Neural progenitor cell (in vitro differentiated cells): ENCODE measurements around the gene CD248. TPM values are rescaled to one million over a fixed set of nuclear protein-coding genes. Genes with fewer than 3 reads are reported as not detected.

Experiments
- DNase-seq: peaks from one replicate; pipeline ENCODE4 v3.0.0-alpha.2; 2016; ENCODE audit warnings: low spot score
- H2AFZ ChIP-seq: fragments of 200-600 bp; sonication (generic); replicated peaks from 2 replicates; pipeline ENCODE4 v1.6.1; 2016; ENCODE audit warnings: antibody characterized with exemption
- H3F3A ChIP-seq: fragments of 200-600 bp; sonication (generic); 2 replicates; pipeline ENCODE4 v1.6.1; 2016; ENCODE audit warnings: antibody characterized with exemption, low read depth
- H3K27ac ChIP-seq: fragments of 200-600 bp; sonication (generic); 2 replicates; pipeline ENCODE4 v1.5.1; 2016; ENCODE audit warnings: mild to moderate bottlenecking
- H3K27me3 ChIP-seq: fragments of 200-600 bp; sonication (generic); 2 replicates; pipeline ENCODE4 v1.6.1; 2016; ENCODE audit warnings: mild to moderate bottlenecking, moderate library complexity
- H3K36me3 ChIP-seq: fragments of 200-600 bp; sonication (generic); 2 replicates; pipeline ENCODE4 v1.5.1; 2016
- H3K4me1 ChIP-seq: fragments of 200-600 bp; sonication (generic); 2 replicates; pipeline ENCODE4 v1.6.1; 2016; ENCODE audit warnings: mixed run types
- H3K4me2 ChIP-seq: fragments of 200-600 bp; sonication (generic); 2 replicates; pipeline ENCODE4 v1.6.1; 2016
- H3K4me3 ChIP-seq: fragments of 200-600 bp; sonication (generic); 2 replicates; pipeline ENCODE4 v1.5.1; 2016
- H3K79me2 ChIP-seq: fragments of 200-600 bp; sonication (generic); 2 replicates; pipeline ENCODE4 v1.6.1; 2016; ENCODE audit warnings: low read depth
- H3K9ac ChIP-seq: fragments of 200-600 bp; sonication (generic); 2 replicates; pipeline ENCODE4 v1.6.1; 2016
- H3K9me3 ChIP-seq: fragments of 200-600 bp; sonication (generic); 2 replicates; pipeline ENCODE4 v1.5.1; 2016; ENCODE audit warnings: low read depth
- H4K20me1 ChIP-seq: fragments of 200-600 bp; sonication (generic); 2 replicates; pipeline ENCODE4 v1.6.1; 2016; ENCODE audit warnings: low read depth
- H3K27ac Mint-ChIP-seq: 3 replicates; pipeline ENCODE4 v1.8.0; 2021; ENCODE audit warnings: mixed read lengths
- H3K27me3 Mint-ChIP-seq: 2 replicates; pipeline ENCODE4 v1.8.0; 2022; ENCODE audit warnings: low read depth, mild to moderate bottlenecking, inconsistent platforms, moderate library complexity, mixed read lengths; ENCODE audit not compliant: insufficient read depth
- H3K36me3 Mint-ChIP-seq: 3 replicates; pipeline ENCODE4 v1.8.0; 2021; ENCODE audit warnings: mixed read lengths
- H3K4me1 Mint-ChIP-seq: 3 replicates; pipeline ENCODE4 v1.8.0; 2021; ENCODE audit warnings: mixed read lengths
- H3K4me3 Mint-ChIP-seq: 3 replicates; pipeline ENCODE4 v1.8.0; 2021; ENCODE audit warnings: mild to moderate bottlenecking, moderate library complexity, mixed read lengths
- H3K9me3 Mint-ChIP-seq: 3 replicates; pipeline ENCODE4 v1.8.0; 2020; ENCODE audit warnings: mixed read lengths
- CTCF ChIP-seq: fragments of 200-600 bp; sonication (generic); IDR thresholded peaks from 2 replicates; pipeline ENCODE4 v1.5.1; 2017; ENCODE audit warnings: antibody characterized with exemption, mild to moderate bottlenecking
- EZH2 ChIP-seq: fragments of 200-600 bp; sonication (generic); IDR thresholded peaks from 2 replicates; pipeline ENCODE4 v1.6.1; 2017; ENCODE audit warnings: antibody characterized with exemption, mild to moderate bottlenecking, moderate library complexity
- EZH2phosphoT487 ChIP-seq: fragments of 200-600 bp; sonication (generic); IDR thresholded peaks from 2 replicates; pipeline ENCODE4 v1.6.1; 2017; ENCODE audit warnings: antibody characterized with exemption
- total RNA-seq: library from RNA; depleted of rRNA; stranded (reverse); fragments of >200 nt; gene quantifications from 2 replicates; pipeline ENCODE4 v1.2.3, GENCODE V29; 2015; ENCODE audit warnings: low replicate concordance

CD248 gene
- total RNA-seq, 1 donor from 2014 or later, result 0.62 TPM

DNA sequence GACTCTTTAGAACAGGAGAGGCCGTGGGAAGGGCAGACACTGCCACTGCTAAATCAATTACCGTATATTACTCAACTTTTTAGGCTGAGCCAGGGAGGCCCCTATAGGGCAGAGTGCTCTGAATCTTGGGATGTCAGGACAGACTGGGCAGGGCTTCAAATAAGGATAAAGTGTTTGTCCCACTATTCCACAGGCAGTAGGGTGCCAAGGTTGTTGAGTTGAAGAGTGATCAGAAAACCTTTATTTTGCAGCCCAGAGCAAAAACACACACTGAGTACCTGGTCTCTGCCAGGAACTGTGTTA lies 32.2 kb upstream of the CD248 start:
- H3K79me2 ChIP-seq, result peaks cover 28% of the 10 kb centered on the region
- H3K4me3 ChIP-seq, result no peak overlapping the region
- peaks cover 5% of the 10 kb centered on the region for H4K20me1 ChIP-seq
- peak overlapping the region; percentile 68 for H3K4me2 ChIP-seq
- peaks cover 4% of the 10 kb centered on the region for H3K9me3 Mint-ChIP-seq
- peaks cover 9% of the 10 kb centered on the region for H3K36me3 Mint-ChIP-seq
- TF ChIP-seq EZH2, result no peak
- no peak for TF ChIP-seq CTCF
- TF ChIP-seq EZH2phosphoT487, result no peak
- H3K27ac Mint-ChIP-seq, result peak overlapping the region; percentile 29
- H3K36me3 ChIP-seq, result no peaks in the 10 kb centered on the region
- H3K9me3 ChIP-seq, result no peaks in the 10 kb centered on the region
- no peak overlapping the region for H3K27ac ChIP-seq
- no peak overlapping the region for H3K9ac ChIP-seq
- peak overlapping the region; percentile 96 for H3K4me3 Mint-ChIP-seq
- no peak for DNase-seq
- H2AFZ ChIP-seq, result no peak overlapping the region
- peaks cover 37% of the 10 kb centered on the region for H3K4me1 Mint-ChIP-seq
- H3F3A ChIP-seq, result peaks cover 40% of the 10 kb centered on the region
- peaks cover 16% of the 10 kb centered on the region for H3K27me3 Mint-ChIP-seq
- H3K27me3 ChIP-seq, result no peaks in the 10 kb centered on the region
- H3K4me1 ChIP-seq, result peaks cover 21% of the 10 kb centered on the region

DNA sequence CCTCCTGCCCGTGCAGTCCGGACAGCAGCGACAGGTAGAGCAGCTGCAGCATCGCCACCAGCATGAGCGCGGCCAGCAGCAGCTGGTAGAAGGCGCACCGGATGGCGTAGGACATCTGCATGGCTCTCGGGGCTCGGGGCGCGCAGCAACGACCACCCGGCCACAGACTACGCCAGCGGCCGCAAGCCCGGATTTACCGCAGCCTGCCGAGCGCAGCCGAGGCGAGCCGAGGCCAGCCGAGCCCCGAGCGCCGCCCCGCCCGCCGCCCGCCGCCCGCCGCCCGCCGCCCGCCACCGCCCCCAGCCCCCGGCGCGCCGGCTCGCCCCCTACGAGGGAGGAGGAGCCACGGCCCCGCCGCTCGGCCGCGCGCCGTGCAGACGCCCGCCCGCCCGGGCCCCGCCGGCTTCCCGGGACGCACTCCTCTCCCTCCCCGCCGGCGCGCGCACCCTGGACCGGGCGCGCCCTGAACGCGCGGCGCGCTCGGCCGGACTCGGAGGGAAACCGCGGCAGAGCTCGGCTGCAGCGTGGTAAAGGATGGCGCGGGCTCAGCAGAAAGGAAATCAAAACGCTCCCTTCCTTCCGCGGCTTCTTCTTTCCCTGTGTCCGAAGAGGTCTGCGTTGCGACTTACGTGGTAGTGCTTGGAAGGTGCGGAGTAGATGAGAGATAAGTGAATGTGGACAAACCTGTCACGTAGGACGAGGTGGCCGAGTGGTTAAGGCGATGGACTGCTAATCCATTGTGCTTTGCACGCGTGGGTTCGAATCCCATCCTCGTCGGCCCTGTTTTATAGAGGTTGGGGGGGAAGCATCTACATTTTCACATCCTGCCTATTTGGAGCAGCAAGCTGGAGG lies 30.8 kb upstream of the CD248 start, which contains the start of gene B4GAT1:
TSS of gene B4GAT1 (minus strand) at position 205 of the 852 bp plus-strand sequence. CDS start at position 121, 84 bp downstream.
- Histone ChIP-seq H3K4me1 (peaks cover 26% of the 10 kb centered on the region), H4K20me1 (peaks cover 13% of the 10 kb centered on the region), H3K79me2 (peaks cover 39% of the 10 kb centered on the region), H3K9ac (peak within 1 kb of the TSS; percentile 78), H3K27me3 (no peaks in the 10 kb centered on the region), H3K36me3 (no peaks in the 10 kb centered on the region), H3K4me3 (peak within 1 kb of the TSS; percentile 97), H3K27ac (peak within 1 kb of the TSS; percentile 88), H3F3A (peaks cover 49% of the 10 kb centered on the region), H3K9me3 (no peaks in the 10 kb centered on the region), H3K4me2 (peak within 1 kb of the TSS; percentile 94), H2AFZ (peak within 1 kb of the TSS; percentile 99)
- no peak for TF ChIP-seq EZH2phosphoT487
- no peak for TF ChIP-seq EZH2
- peaks cover 6% of the 10 kb centered on the region for H3K36me3 Mint-ChIP-seq
- H3K4me1 Mint-ChIP-seq, result peaks cover 47% of the 10 kb centered on the region
- peak within 1 kb of the TSS; percentile 96 for H3K4me3 Mint-ChIP-seq
- peak within 1 kb of the TSS; percentile 100 for H3K27ac Mint-ChIP-seq
- H3K27me3 Mint-ChIP-seq, result peaks cover 20% of the 10 kb centered on the region
- DNase-seq, result peak; percentile 90
- H3K9me3 Mint-ChIP-seq, result peaks cover 4% of the 10 kb centered on the region

DNA sequence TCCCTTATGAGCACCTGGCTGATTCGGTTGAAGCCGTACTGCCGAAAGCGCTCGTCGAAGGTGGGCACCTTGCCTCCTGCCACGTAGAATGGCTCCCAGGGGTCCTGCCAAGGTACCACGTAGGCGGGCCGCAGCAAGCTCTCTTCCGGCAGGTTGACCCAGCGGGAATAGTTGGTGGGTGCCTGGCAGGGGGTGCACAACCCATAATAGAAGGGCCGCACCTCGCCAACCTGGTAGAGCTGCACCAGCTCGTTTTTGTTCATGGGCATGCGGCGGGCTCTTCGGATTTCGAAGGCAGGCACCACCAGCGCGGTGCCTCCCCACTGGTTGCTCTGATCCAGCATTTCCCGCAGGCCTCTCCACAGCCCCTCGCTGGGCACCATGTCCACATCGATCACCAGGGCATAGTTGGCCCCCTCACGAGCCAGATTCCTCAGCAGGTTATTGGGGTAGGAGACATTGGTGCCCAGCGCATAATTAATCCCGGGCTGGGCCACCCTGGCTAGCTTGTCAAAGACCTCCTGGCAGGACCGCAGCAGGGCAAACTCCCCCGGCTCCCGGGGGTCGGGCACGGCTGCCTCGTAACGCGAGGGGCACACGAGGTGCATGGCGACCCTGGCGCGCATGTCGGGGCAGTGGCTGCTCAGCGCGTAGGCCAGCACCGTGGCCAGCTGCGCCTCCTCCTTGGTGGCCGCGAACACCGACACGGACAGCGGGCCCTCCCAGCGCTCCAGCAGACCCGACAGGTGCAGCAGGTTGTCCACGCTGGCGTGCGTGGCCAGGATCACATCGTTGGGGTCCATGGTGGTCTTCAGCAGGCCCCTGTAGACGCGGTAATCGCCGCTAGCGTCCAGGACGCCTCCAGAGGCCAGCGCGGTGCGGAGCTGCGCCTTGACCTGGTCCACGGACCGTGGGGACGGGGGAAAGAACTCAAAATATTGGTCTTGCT lies 29.9 kb upstream of the CD248 start:
- H3K4me3 Mint-ChIP-seq, result peak overlapping the region; percentile 96
- H3K4me2 ChIP-seq, result peak overlapping the region; percentile 94
- H3K27me3 Mint-ChIP-seq, result peaks cover 20% of the 10 kb centered on the region
- peak; percentile 41 for DNase-seq
- peaks cover 45% of the 10 kb centered on the region for H3K4me1 Mint-ChIP-seq
- H3K9me3 Mint-ChIP-seq, result peaks cover 4% of the 10 kb centered on the region
- peaks cover 13% of the 10 kb centered on the region for H4K20me1 ChIP-seq
- H3K4me1 ChIP-seq, result peaks cover 26% of the 10 kb centered on the region
- no peak for TF ChIP-seq CTCF
- no peak for TF ChIP-seq EZH2phosphoT487
- TF ChIP-seq EZH2, result peak; percentile 54
- peak overlapping the region; percentile 97 for H3K4me3 ChIP-seq
- peak overlapping the region; percentile 78 for H3K9ac ChIP-seq
- peaks cover 39% of the 10 kb centered on the region for H3K79me2 ChIP-seq
- peak overlapping the region; percentile 99 for H2AFZ ChIP-seq
- peaks cover 49% of the 10 kb centered on the region for H3F3A ChIP-seq
- H3K36me3 Mint-ChIP-seq, result peaks cover 4% of the 10 kb centered on the region
- H3K27ac ChIP-seq, result no peak overlapping the region
- H3K27me3 ChIP-seq, result no peaks in the 10 kb centered on the region
- H3K36me3 ChIP-seq, result no peaks in the 10 kb centered on the region
- H3K27ac Mint-ChIP-seq, result peak overlapping the region; percentile 69
- H3K9me3 ChIP-seq, result no peaks in the 10 kb centered on the region
